HepG2 (cell line): ENCODE measurements around the gene FOSB. TPM values are rescaled to one million over a fixed set of nuclear protein-coding genes. Genes with fewer than 3 reads are reported as not detected.

Experiments used
- microRNA-seq: library from miRNA; unstranded; fragments of <30 nt; microRNA quantifications from one replicate; pipeline ENCODE4, GENCODE V29; 2020
- polyA plus RNA-seq, 8 experiments: library from polyadenylated mRNA; depleted of rRNA in 3 of 8; stranded (reverse) in 7 of 8; unstranded in 1 of 8; fragments of >200 nt; fragmentation: Illumina TruSeq in 4 of 8; extraction: Trizol in 4 of 8; gene quantifications; 2 replicates each; pipeline versions ENCODE4 v1.2.1 to v1.2.3, GENCODE V29; 2011 to 2016; ENCODE audit warnings: low read depth in 4 of 8, missing spikeins in 1 of 8, mixed read lengths in 1 of 8; ENCODE audit not compliant: insufficient read depth in 1 of 8
- small RNA-seq, 3 experiments: library from RNA; depleted of rRNA; stranded (forward); fragments of <200 nt; gene quantifications; one replicate each; pipeline ENCODE3, GENCODE V24; 2012; ENCODE audit warnings: low read depth in 2 of 3, low replicate concordance in 1 of 3; ENCODE audit not compliant: insufficient read length in 3 of 3, insufficient read depth in 2 of 3
- total RNA-seq, 5 experiments: library from RNA; depleted of rRNA; stranded (reverse); fragments of >200 nt; fragmentation: Illumina TruSeq; extraction: Trizol; gene quantifications; 2 replicates each; pipeline ENCODE4 v1.2.3, GENCODE V29; 2016; ENCODE audit warnings: low read depth in 1 of 5

The FOSB gene
- total and polyA plus RNA-seq, 2 of the 13 experiments (the other 11 are each of a cell fraction or from before 2014, with no cell fraction given), result 2.8 to 6.0 TPM

Small RNA genes within 50 kb of the gene (microRNA-seq; reads per million reads assigned to microRNA genes)
- not detected for gene MIR6088

Small RNA genes within 50 kb of the gene (small RNA-seq; reads per million reads assigned to genes)
- 0 reads per million in 3 experiments for gene MIR6088

Other genes starting within 250 kb of the FOSB start
- gene EXOC3L2, start 222.6 kb upstream of the FOSB start, total RNA-seq (2016; rRNA removed; fragmentation: Illumina TruSeq; extraction: Trizol), result not detected in 2 replicates
- gene EXOC3L2, start 222.6 kb upstream of the FOSB start, polyA plus RNA-seq (2011; rRNA removed), result 0.21 TPM in 1 of 2 replicates, not detected in the other
- gene MARK4, start 216.7 kb upstream of the FOSB start, total RNA-seq (2016; rRNA removed; fragmentation: Illumina TruSeq; extraction: Trizol), result 7.0 and 7.6 TPM in 2 replicates
- 11.4 and 12.2 TPM in 2 replicates for gene MARK4, start 216.7 kb upstream of the FOSB start, polyA plus RNA-seq (2011; rRNA removed)
- 0.27 and 0.80 TPM in 2 replicates for gene CKM, start 145.1 kb upstream of the FOSB start, total RNA-seq (2016; rRNA removed; fragmentation: Illumina TruSeq; extraction: Trizol)
- 0.54 and 0.59 TPM in 2 replicates for gene CKM, start 145.1 kb upstream of the FOSB start, polyA plus RNA-seq (2011; rRNA removed)
- not detected in 2 replicates for gene KLC3, start 127.2 kb upstream of the FOSB start, total RNA-seq (2016; rRNA removed; fragmentation: Illumina TruSeq; extraction: Trizol)
- 0.13 and 0.26 TPM in 2 replicates for gene KLC3, start 127.2 kb upstream of the FOSB start, polyA plus RNA-seq (2011; rRNA removed)
- gene ERCC2, start 97.4 kb upstream of the FOSB start, total RNA-seq (2016; rRNA removed; fragmentation: Illumina TruSeq; extraction: Trizol), result 20.5 and 25.4 TPM in 2 replicates
- gene ERCC2, start 97.4 kb upstream of the FOSB start, polyA plus RNA-seq (2011; rRNA removed), result 49.2 and 63.4 TPM in 2 replicates
- 1.3 and 1.6 TPM in 2 replicates for gene PPP1R13L, start 62.9 kb upstream of the FOSB start, total RNA-seq (2016; rRNA removed; fragmentation: Illumina TruSeq; extraction: Trizol)
- gene PPP1R13L, start 62.9 kb upstream of the FOSB start, polyA plus RNA-seq (2011; rRNA removed), result 6.6 and 8.8 TPM in 2 replicates
- gene POLR1G, start 61.4 kb upstream of the FOSB start, total RNA-seq (2016; rRNA removed; fragmentation: Illumina TruSeq; extraction: Trizol), result 20.8 and 23.3 TPM in 2 replicates
- gene POLR1G, start 61.4 kb upstream of the FOSB start, polyA plus RNA-seq (2011; rRNA removed), result 3.5 and 4.3 TPM in 2 replicates
- gene ERCC1, start 44.1 kb upstream of the FOSB start, total RNA-seq (2016; rRNA removed; fragmentation: Illumina TruSeq; extraction: Trizol), result 39.3 and 40.0 TPM in 2 replicates
- gene ERCC1, start 44.1 kb upstream of the FOSB start, polyA plus RNA-seq (2011; rRNA removed), result 66.4 and 76.6 TPM in 2 replicates
- 2.1 and 2.9 TPM in 2 replicates for gene RTN2, start 29.1 kb downstream of the FOSB start, total RNA-seq (2016; rRNA removed; fragmentation: Illumina TruSeq; extraction: Trizol)
- 17.1 and 18.0 TPM in 2 replicates for gene RTN2, start 29.1 kb downstream of the FOSB start, polyA plus RNA-seq (2011; rRNA removed)
- gene PPM1N, start 30.4 kb downstream of the FOSB start, total RNA-seq (2016; rRNA removed; fragmentation: Illumina TruSeq; extraction: Trizol), result 0.31 and 0.67 TPM in 2 replicates
- 1.3 and 1.8 TPM in 2 replicates for gene PPM1N, start 30.4 kb downstream of the FOSB start, polyA plus RNA-seq (2011; rRNA removed)
- 64.6 and 67.1 TPM in 2 replicates for gene VASP, start 39.5 kb downstream of the FOSB start, total RNA-seq (2016; rRNA removed; fragmentation: Illumina TruSeq; extraction: Trizol)
- gene VASP, start 39.5 kb downstream of the FOSB start, polyA plus RNA-seq (2011; rRNA removed), result 41.8 and 49.1 TPM in 2 replicates
- gene OPA3, start 116.8 kb downstream of the FOSB start, total RNA-seq (2016; rRNA removed; fragmentation: Illumina TruSeq; extraction: Trizol), result 7.8 and 8.3 TPM in 2 replicates
- 16.6 and 17.7 TPM in 2 replicates for gene OPA3, start 116.8 kb downstream of the FOSB start, polyA plus RNA-seq (2011; rRNA removed)
- gene GPR4, start 134.2 kb downstream of the FOSB start, total RNA-seq (2016; rRNA removed; fragmentation: Illumina TruSeq; extraction: Trizol), result not detected in 2 replicates
- gene GPR4, start 134.2 kb downstream of the FOSB start, polyA plus RNA-seq (2011; rRNA removed), result 0.15 TPM in 1 of 2 replicates, not detected in the other
- 7.3 and 7.6 TPM in 2 replicates for gene EML2, start 171.4 kb downstream of the FOSB start, total RNA-seq (2016; rRNA removed; fragmentation: Illumina TruSeq; extraction: Trizol)
- gene EML2, start 171.4 kb downstream of the FOSB start, polyA plus RNA-seq (2011; rRNA removed), result 12.9 and 16.6 TPM in 2 replicates
- 0.15 TPM in 1 of 2 replicates, not detected in the other for gene GIPR, start 200.2 kb downstream of the FOSB start, total RNA-seq (2016; rRNA removed; fragmentation: Illumina TruSeq; extraction: Trizol)
- 1.2 and 1.7 TPM in 2 replicates for gene GIPR, start 200.2 kb downstream of the FOSB start, polyA plus RNA-seq (2011; rRNA removed)
- gene SNRPD2, start 224.0 kb downstream of the FOSB start, total RNA-seq (2016; rRNA removed; fragmentation: Illumina TruSeq; extraction: Trizol), result 485 and 593 TPM in 2 replicates
- 284 and 299 TPM in 2 replicates for gene SNRPD2, start 224.0 kb downstream of the FOSB start, polyA plus RNA-seq (2011; rRNA removed)
- 6.8 and 16.0 TPM in 2 replicates for gene QPCTL, start 224.7 kb downstream of the FOSB start, total RNA-seq (2016; rRNA removed; fragmentation: Illumina TruSeq; extraction: Trizol)
- gene QPCTL, start 224.7 kb downstream of the FOSB start, polyA plus RNA-seq (2011; rRNA removed), result 19.1 and 24.8 TPM in 2 replicates